Mesenchymal stem cell (in vitro differentiated cells and primary cell): ENCODE measurements around the gene CDH24.

ENCODE experiments used
- DNase-seq: peaks from one replicate; pipeline ENCODE4 v3.0.0-alpha.2; 2013
- H2AFZ ChIP-seq: one replicate; pipeline ENCODE4 v1.6.1; 2013; ENCODE audit warnings: low read depth, mild to moderate bottlenecking, control low read depth, inconsistent platforms, low read length, moderate library complexity
- H2AK5ac ChIP-seq: 2 replicates; pipeline ENCODE4 v1.6.1; 2013; ENCODE audit warnings: low read length, moderate library complexity, mild to moderate bottlenecking, inconsistent platforms; ENCODE audit not compliant: severe bottlenecking
- H2BK120ac ChIP-seq: one replicate; pipeline ENCODE4 v1.6.1; 2013; ENCODE audit warnings: low read depth, mild to moderate bottlenecking, inconsistent platforms, low read length, moderate library complexity
- H2BK12ac ChIP-seq, 2 experiments: one replicate each; pipeline ENCODE4 v1.6.1; 2013; ENCODE audit warnings: inconsistent platforms in 2 of 2, low read length in 2 of 2, mild to moderate bottlenecking in 2 of 2, moderate library complexity in 2 of 2, control low read depth in 1 of 2
- H2BK15ac ChIP-seq: one replicate; pipeline ENCODE4 v1.6.1; 2013; ENCODE audit warnings: mild to moderate bottlenecking, low read depth, inconsistent platforms; ENCODE audit not compliant: poor library complexity, severe bottlenecking
- H2BK5ac ChIP-seq: 2 replicates; pipeline ENCODE4 v1.6.1; 2013; ENCODE audit warnings: low read depth, mild to moderate bottlenecking, low read length, control low read depth, inconsistent platforms; ENCODE audit not compliant: poor library complexity, severe bottlenecking
- H3K14ac ChIP-seq, 2 experiments: one replicate each; pipeline ENCODE4 v1.6.1; 2013; ENCODE audit warnings: inconsistent platforms in 2 of 2, low read length in 2 of 2, control low read depth in 1 of 2, mild to moderate bottlenecking in 1 of 2, moderate library complexity in 1 of 2
- H3K18ac ChIP-seq, 2 experiments: one replicate each; pipeline ENCODE4 v1.6.1; 2013; ENCODE audit warnings: inconsistent platforms in 2 of 2, low read length in 2 of 2, control low read depth in 1 of 2, low read depth in 1 of 2, mild to moderate bottlenecking in 1 of 2
- H3K23ac ChIP-seq, 2 experiments: one replicate each; pipeline ENCODE4 v1.6.1; 2013; ENCODE audit warnings: inconsistent platforms in 2 of 2, low read length in 2 of 2, mild to moderate bottlenecking in 2 of 2, moderate library complexity in 2 of 2, control low read depth in 1 of 2
- H3K27ac ChIP-seq: 2 replicates; pipeline ENCODE4 v1.5.1; 2013; ENCODE audit warnings: mild to moderate bottlenecking, moderate library complexity, low read length, control low read depth, inconsistent platforms; ENCODE audit not compliant: poor library complexity, severe bottlenecking
- H3K27me3 ChIP-seq, 2 experiments: 2 replicates each; pipeline versions ENCODE4 v1.6.1 to v1.7.0; 2013; ENCODE audit warnings: low read length in 2 of 2, mild to moderate bottlenecking in 2 of 2, moderate library complexity in 2 of 2, control low read depth in 1 of 2, inconsistent platforms in 1 of 2; ENCODE audit not compliant: control insufficient read depth in 1 of 2, insufficient read depth in 1 of 2
- H3K36me3 ChIP-seq, 2 experiments: 2 replicates each; pipeline versions ENCODE4 v1.6.1 to v1.7.0; 2013; ENCODE audit warnings: low read length in 2 of 2, control low read depth in 1 of 2, inconsistent platforms in 1 of 2, low read depth in 1 of 2, mild to moderate bottlenecking in 1 of 2; ENCODE audit not compliant: insufficient read depth in 2 of 2, control insufficient read depth in 1 of 2
- H3K4ac ChIP-seq, 2 experiments: one replicate each; pipeline ENCODE4 v1.6.1; 2013; ENCODE audit warnings: inconsistent platforms in 2 of 2, low read length in 2 of 2, mild to moderate bottlenecking in 2 of 2, moderate library complexity in 2 of 2, control low read depth in 1 of 2, low read depth in 1 of 2
- H3K4me1 ChIP-seq: 2 replicates; pipeline ENCODE4 v1.6.1; 2013; ENCODE audit warnings: low read depth, low read length, control low read depth; ENCODE audit not compliant: control insufficient read depth, insufficient read depth
- H3K4me2 ChIP-seq: 2 replicates; pipeline ENCODE4 v1.6.1; 2013; ENCODE audit warnings: low read length, mild to moderate bottlenecking, inconsistent platforms; ENCODE audit not compliant: poor library complexity, severe bottlenecking
- H3K4me3 ChIP-seq, 2 experiments: 2 replicates each; pipeline versions ENCODE4 v1.5.1 to v1.7.0; 2013; ENCODE audit warnings: low read length in 2 of 2, mild to moderate bottlenecking in 2 of 2, control low read depth in 1 of 2, low read depth in 1 of 2; ENCODE audit not compliant: insufficient read depth in 1 of 2
- H3K79me1 ChIP-seq: replicated peaks from 2 replicates; pipeline ENCODE4 v1.6.1; 2013; ENCODE audit warnings: mild to moderate bottlenecking, control low read depth, low read length, inconsistent platforms; ENCODE audit not compliant: poor library complexity, severe bottlenecking
- H3K9ac ChIP-seq: 2 replicates; pipeline ENCODE4 v1.7.0; 2013; ENCODE audit warnings: mild to moderate bottlenecking, low read length, moderate library complexity
- H3K9me3 ChIP-seq: 2 replicates; pipeline ENCODE4 v1.7.0; 2013; ENCODE audit warnings: mild to moderate bottlenecking, low read length; ENCODE audit not compliant: control insufficient read depth
- H4K8ac ChIP-seq: one replicate; pipeline ENCODE4 v1.6.1; 2013; ENCODE audit warnings: inconsistent platforms, mild to moderate bottlenecking, low read length, moderate library complexity
- H4K91ac ChIP-seq: one replicate; pipeline ENCODE4 v1.6.1; 2013; ENCODE audit warnings: mild to moderate bottlenecking, low read length, inconsistent platforms
- WGBS: methylation state at CpG from one replicate; pipeline ENCODE4 v1.1.7; 2013; ENCODE audit warnings: mixed read lengths; 5-methylcytosine and 5-hydroxymethylcytosine counted together

The CDH24 gene

GRCh38 chr14:23024612-23025075, 32.7 kb downstream of the CDH24 start:
- 56% methylated on average over 4 of the region's 7 CpGs for WGBS
- H3K27ac ChIP-seq = no peak overlapping the region
- H2BK12ac ChIP-seq = no peak overlapping the region
- H4K8ac ChIP-seq = peak overlapping the region; percentile 69
- peaks cover 4% of the 10 kb centered on the region for H3K79me1 ChIP-seq
- peak overlapping the region in 1 of 2 experiments; percentile 45 for H3K18ac ChIP-seq
- H2BK15ac ChIP-seq = peak overlapping the region; percentile 15
- peak overlapping the region; percentile 65 for H2BK120ac ChIP-seq
- peaks cover 16 to 37% of the 10 kb centered on the region in 2 experiments for H3K36me3 ChIP-seq
- no peak overlapping the region for H3K4ac ChIP-seq
- peak overlapping the region; percentile 28 for H4K91ac ChIP-seq
- H3K23ac ChIP-seq = no peak overlapping the region
- DNase-seq = no peak
- H3K4me1 ChIP-seq = peaks cover 11% of the 10 kb centered on the region
- no peak overlapping the region for H2BK5ac ChIP-seq
- no peak overlapping the region for H3K9ac ChIP-seq
- H3K4me3 ChIP-seq = no peak overlapping the region
- H3K27me3 ChIP-seq = no peaks in the 10 kb centered on the region
- no peak overlapping the region for H3K14ac ChIP-seq
- H3K4me2 ChIP-seq = no peak overlapping the region
- H3K9me3 ChIP-seq = no peaks in the 10 kb centered on the region
- H2AK5ac ChIP-seq = peak overlapping the region; percentile 81
- H2AFZ ChIP-seq = no peak overlapping the region

DNA sequence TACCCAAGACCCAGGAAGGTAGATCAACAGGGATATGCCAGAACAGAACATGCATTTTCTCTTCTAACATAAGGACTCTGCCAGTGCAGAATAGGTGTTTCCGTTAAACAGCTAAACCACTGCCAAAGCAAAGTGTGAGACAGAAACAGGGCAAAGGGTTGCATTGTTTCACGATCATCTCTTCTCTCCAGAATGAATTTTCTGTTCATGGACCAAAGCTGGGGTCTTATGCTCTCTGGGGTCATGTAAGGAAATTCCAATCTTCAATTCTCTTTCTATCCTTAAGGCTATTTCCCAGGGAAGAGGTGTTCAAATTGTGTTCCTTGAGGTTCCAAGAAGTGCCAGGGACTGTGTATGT, 33.5 kb downstream of the CDH24 start:
- no peak overlapping the region for H3K4ac ChIP-seq
- no peak overlapping the region for H2BK12ac ChIP-seq
- H4K91ac ChIP-seq = no peak overlapping the region
- WGBS = 92% methylated on average over 2 of the region's 2 CpGs
- H3K4me2 ChIP-seq = no peak overlapping the region
- no peaks in the 10 kb centered on the region for H3K9me3 ChIP-seq
- no peak overlapping the region for H3K18ac ChIP-seq
- no peak for DNase-seq
- H4K8ac ChIP-seq = no peak overlapping the region
- H2BK120ac ChIP-seq = no peak overlapping the region
- H3K4me3 ChIP-seq = no peak overlapping the region
- H3K9ac ChIP-seq = no peak overlapping the region
- no peak overlapping the region for H2BK15ac ChIP-seq
- H3K23ac ChIP-seq = no peak overlapping the region
- no peak overlapping the region for H3K14ac ChIP-seq
- H2AFZ ChIP-seq = no peak overlapping the region
- no peak overlapping the region for H3K27ac ChIP-seq
- H3K27me3 ChIP-seq = no peaks in the 10 kb centered on the region
- H2AK5ac ChIP-seq = no peak overlapping the region
- peaks cover 13 to 29% of the 10 kb centered on the region in 2 experiments for H3K36me3 ChIP-seq
- no peak overlapping the region for H2BK5ac ChIP-seq
- H3K79me1 ChIP-seq = peaks cover 2% of the 10 kb centered on the region
- H3K4me1 ChIP-seq = peaks cover 11% of the 10 kb centered on the region

DNA sequence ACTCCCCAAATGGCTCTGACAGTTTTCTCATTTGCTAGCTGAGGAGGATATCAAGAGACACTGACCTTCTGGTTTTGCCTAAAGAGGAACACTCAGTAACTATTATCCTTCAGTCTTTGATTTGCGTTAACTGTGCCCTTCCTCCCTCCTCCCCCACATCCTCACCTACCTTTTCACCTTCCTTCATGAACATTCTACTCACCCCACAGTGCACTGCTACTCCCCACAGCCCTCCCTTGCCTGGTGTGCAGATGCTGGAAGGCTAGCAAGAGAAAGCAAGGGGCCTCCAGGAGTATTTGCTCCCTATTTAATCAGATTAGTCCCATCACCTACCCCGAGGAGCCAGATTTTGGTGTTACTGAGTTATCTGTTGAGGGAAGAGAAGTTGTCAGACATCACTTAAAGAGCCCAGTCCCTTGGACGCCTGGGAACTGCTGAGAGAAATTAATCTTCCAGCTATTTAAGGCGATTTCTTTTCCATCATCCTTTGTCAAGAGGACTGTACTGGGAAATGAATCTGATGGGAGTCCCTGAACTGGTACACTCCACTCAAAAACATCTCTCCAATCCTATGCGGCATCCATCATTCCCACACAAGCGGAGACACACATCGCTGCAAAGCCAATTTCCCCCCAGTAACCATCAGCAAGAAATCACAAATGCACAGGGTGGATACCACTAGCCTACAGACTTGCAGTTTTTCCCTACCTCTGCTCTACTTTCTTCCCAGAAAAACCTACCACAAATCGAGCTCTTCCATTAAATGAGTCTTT, 34.1 kb downstream of the CDH24 start:
- H2AK5ac ChIP-seq = no peak overlapping the region

DNA sequence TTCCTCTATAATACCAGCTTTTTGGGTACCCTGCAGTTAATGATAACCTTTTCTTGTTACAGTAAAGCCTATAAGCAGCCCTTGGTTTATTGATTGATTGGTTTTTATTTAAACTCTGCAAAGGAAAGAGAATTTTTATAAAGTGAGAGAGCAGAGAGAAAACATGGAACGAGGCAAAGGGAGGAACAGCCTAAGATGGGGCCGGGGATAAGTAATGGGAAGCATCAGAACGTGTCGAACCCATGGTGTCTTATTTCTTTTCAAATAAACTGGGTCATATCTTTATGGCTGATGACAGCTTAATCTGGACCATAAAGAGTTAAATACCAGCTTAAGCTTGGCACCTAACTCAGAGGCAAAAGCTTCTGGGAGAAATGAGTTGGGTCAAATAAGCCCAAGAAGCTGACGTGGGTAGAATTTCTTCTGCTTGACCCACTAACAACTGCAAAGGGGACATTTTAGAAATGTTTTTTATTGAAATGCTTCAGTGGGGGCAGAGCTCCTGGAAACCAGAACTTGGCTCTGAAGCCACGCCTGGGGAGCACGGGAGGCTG, 35.4 kb downstream of the CDH24 start:
- H3K4ac ChIP-seq = no peak overlapping the region
- H2BK15ac ChIP-seq = no peak overlapping the region
- no peak overlapping the region for H3K14ac ChIP-seq
- H3K9me3 ChIP-seq = no peaks in the 10 kb centered on the region
- no peak for DNase-seq
- no peak overlapping the region for H3K23ac ChIP-seq
- peaks cover 2% of the 10 kb centered on the region for H3K79me1 ChIP-seq
- no peak overlapping the region for H3K27ac ChIP-seq
- no peak overlapping the region for H2AFZ ChIP-seq
- H2BK120ac ChIP-seq = no peak overlapping the region
- H2AK5ac ChIP-seq = no peak overlapping the region
- H3K9ac ChIP-seq = no peak overlapping the region
- no peak overlapping the region for H2BK5ac ChIP-seq
- H3K36me3 ChIP-seq = peaks cover 12 to 17% of the 10 kb centered on the region in 2 experiments
- no peak overlapping the region for H3K18ac ChIP-seq
- no peaks in the 10 kb centered on the region for H3K27me3 ChIP-seq
- no peak overlapping the region for H3K4me2 ChIP-seq
- H2BK12ac ChIP-seq = no peak overlapping the region
- 84% methylated on average over 7 of the region's 7 CpGs for WGBS
- H3K4me3 ChIP-seq = no peak overlapping the region
- H4K91ac ChIP-seq = no peak overlapping the region
- peaks cover 10% of the 10 kb centered on the region for H3K4me1 ChIP-seq
- H4K8ac ChIP-seq = no peak overlapping the region

More for the DNA sequence above, 34.1 kb downstream of the CDH24 start:
- DNase-seq = no peak
- no peak overlapping the region for H3K4ac ChIP-seq
- H2BK5ac ChIP-seq = no peak overlapping the region
- H4K8ac ChIP-seq = no peak overlapping the region
- H2AFZ ChIP-seq = no peak overlapping the region
- no peak overlapping the region for H3K23ac ChIP-seq
- H3K79me1 ChIP-seq = peaks cover 2% of the 10 kb centered on the region
- no peak overlapping the region for H2BK15ac ChIP-seq
- no peak overlapping the region for H3K9ac ChIP-seq
- no peak overlapping the region for H3K4me3 ChIP-seq
- peaks cover 11% of the 10 kb centered on the region for H3K4me1 ChIP-seq
- H3K27ac ChIP-seq = no peak overlapping the region
- H3K18ac ChIP-seq = no peak overlapping the region
- no peaks in the 10 kb centered on the region for H3K27me3 ChIP-seq
- WGBS = 87% methylated on average over 8 of the region's 8 CpGs
- no peak overlapping the region for H4K91ac ChIP-seq
- H3K14ac ChIP-seq = no peak overlapping the region
- no peak overlapping the region for H2BK120ac ChIP-seq
- no peaks in the 10 kb centered on the region for H3K9me3 ChIP-seq
- no peak overlapping the region for H2BK12ac ChIP-seq
- peaks cover 13 to 24% of the 10 kb centered on the region in 2 experiments for H3K36me3 ChIP-seq
- no peak overlapping the region for H3K4me2 ChIP-seq
